GM11168 (cell line): Measurements from ENCODE around the gene RAB40A.

Experiments used
- in situ Hi-C: fragments of 300-500 bp; cut with MboI; formaldehyde crosslinking; loops from one replicate; pipeline ENCODE4 v1.12.0; 2022; ENCODE audit warnings: low sequenced_read_pairs; ENCODE audit not compliant: unreplicated experiment

Gene RAB40A, protein sequence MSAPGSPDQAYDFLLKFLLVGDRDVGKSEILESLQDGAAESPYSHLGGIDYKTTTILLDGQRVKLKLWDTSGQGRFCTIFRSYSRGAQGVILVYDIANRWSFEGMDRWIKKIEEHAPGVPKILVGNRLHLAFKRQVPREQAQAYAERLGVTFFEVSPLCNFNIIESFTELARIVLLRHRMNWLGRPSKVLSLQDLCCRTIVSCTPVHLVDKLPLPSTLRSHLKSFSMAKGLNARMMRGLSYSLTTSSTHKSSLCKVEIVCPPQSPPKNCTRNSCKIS

DNA sequence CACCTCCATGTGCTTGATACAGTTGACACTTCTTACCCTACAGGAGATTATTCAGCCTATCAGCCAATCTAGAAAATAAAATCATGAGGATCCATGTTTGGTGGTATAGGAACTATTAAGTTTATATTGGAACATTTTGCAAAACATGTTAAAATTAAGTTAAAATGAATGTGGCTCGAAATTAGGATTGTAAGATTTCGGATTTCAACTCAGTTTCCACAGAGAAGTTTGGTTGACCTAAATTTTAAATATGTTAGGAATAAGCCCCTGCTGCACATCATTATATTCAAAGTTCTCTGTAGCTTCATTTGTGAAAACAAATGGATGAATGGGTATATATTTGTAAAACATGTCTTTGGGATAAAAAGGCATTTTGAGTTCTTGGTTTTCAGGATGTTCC lies at the start of gene RAB40A:
RAB40A (minus strand) TSS at position 101 of the 400 bp plus-strand sequence. CDS start 18,733 bp downstream, outside the sequence.
- in situ Hi-C loops = no loop called here

GRCh38 chrX:103565752-103566151 lies 46.5 kb upstream of the RAB40A start:
- in situ Hi-C loops = no loop called here

GRCh38 chrX:103565197-103565596 lies 45.9 kb upstream of the RAB40A start:
- in situ Hi-C loops = no loop called here

DNA sequence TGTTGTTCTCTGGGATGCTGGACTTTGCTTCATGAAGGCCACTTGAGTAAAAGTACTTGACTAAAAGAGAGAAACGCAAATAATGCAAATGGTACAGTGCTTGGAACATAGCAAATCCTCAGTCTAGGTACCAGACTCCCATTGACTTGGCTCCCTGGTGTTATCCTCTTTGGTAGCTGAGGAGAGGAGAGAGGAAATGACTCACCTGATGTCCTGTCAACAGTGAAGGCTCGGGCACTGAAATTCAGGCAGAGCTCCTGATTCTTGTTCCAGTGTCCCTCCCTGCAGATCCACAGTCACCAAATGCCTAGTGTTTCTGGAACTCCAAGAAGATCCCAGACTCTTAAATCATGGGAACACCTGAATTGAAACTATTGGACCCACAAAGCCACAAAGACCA lies 43.5 kb upstream of the RAB40A start:
- in situ Hi-C loops = no loop called here

DNA sequence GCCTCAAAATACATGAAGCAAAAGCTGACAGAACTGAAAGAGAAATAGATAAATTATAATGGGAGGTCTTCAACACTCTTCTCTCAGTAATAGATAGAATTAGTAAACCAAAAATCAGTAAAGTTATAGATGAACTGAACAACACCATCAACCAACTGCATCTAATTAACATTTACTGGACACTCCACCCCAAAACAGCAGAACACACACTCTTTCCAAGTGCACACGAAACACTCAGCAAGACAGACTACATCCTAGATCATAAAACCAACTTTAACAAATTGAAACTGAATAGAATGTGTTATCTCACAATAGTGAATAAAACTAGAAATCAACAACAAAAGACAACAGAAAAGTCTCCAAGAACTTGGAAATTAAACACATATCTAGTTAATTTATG lies 41.0 kb upstream of the RAB40A start:
- in situ Hi-C loops = no loop called here

DNA sequence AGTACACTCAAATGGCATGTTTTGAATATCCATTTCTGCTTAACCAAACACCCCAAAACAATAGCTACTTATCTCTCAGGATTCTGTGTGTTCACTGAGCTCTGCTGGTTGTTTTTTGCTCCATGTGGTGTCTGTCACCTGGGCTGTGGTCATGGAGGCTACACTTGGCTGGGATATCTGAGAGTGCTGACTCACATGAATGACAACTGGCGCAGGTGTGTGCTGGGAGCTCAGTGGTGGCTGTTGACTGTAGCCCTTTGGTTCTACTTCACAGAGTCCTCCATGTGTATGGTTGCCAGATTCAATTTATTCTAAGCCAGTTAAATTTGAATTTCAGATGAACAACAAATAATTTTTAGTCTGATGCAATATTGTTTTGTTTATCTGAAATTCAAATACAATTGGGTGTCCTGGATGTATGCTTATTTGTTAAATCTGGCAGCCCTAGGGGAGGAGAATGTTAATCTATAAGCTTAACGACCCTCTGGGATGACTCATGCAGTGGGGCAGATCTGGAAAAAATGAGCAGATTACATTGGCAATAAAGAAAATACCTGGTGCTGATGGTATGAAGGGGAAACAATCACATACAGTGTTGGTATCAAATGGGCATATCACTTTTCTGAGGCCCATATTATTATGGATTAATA lies 37.8 kb upstream of the RAB40A start:
- in situ Hi-C loops = no loop called here

DNA sequence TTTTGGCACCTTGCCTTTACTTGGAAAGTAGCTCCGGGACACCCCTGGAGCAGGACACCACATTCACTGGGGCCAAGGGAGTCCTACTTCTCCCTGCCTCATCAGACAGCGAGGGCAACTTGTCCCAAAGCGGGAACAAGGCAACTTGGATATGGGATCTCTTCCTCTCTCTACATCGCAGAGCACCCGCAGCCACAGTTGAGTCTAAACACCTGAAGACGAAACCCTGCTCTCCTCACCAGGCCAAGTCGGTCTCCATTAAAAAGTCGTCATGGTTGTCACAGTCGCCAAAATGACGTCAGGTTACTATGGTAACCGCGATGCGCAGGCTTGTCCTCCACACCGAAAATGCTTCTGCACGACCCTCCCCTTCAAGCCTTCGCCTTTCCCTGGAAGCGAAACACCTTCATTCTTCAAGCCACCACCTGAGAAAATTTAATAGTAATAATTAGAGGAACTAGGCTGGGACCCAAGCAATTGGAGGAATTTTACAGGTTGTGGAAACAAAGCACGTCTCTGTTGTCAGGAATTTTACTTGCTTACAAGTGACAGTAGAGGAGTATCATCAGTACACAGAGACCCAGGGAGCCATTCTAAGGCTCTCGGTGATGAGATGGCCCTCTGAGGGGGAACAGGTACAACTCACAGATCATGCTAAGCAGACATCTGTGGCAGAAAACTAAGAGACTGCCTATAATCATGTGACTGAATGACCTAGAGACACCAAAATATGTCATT lies 35.6 kb upstream of the RAB40A start:
- in situ Hi-C loops = no loop called here

- in situ Hi-C loops = no loop called here
Measured at GRCh38 chrX:103552236-103552635, 32.9 kb upstream of the RAB40A start.

- in situ Hi-C loops = no loop called here
Measured at GRCh38 chrX:103550415-103551051, 31.2 kb upstream of the RAB40A start.

GRCh38 chrX:103549916-103550315 lies 30.6 kb upstream of the RAB40A start:
- in situ Hi-C loops = loop anchor here (25.0 kb wide), 1 partner anchor 262 kb away; no protein-coding TSS in a partner anchor

DNA sequence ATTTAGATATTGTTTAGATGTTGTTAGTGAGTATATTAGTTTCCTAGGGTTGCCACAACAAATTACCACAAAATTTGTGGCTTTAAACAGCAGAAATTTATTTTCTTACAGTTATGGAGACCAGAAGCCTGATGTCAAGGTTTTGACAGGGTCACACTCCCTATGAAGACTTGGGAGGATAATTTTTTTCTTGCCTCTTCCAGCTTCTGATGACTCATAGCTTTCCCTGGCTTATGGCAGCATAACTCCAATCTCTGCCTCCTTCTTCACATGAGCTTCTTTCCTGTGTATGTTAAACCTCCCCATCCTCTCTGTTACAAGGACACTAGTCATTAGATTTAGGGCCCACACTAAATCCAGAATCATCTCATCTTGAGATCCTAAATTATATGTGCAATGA lies 20.9 kb upstream of the RAB40A start:
- in situ Hi-C loops = loop anchor here (25.0 kb wide), 1 partner anchor 272 kb away; no protein-coding TSS in a partner anchor

GRCh38 chrX:103539695-103540094 lies 20.4 kb upstream of the RAB40A start:
- in situ Hi-C loops = loop anchor here (25.0 kb wide), 1 partner anchor 273 kb away; no protein-coding TSS in a partner anchor

DNA sequence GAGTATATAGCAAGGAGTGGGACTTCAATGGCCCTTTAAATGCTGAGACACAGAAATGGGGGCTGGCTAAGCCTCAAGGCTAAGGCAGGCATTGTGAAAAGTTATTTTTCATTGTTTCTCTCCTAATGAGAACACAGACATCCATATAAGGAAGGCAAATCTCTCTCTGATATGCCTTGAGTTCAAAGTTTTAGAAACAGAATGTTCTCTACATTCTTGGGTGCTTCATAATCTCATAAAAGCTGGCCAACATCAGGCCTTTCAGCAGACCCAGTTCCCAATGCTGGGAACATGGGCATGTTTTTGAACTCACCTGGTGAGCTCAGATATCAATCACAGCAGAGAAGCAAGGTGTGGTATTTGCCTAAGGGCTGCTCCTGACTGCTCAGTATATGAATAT lies 19.4 kb upstream of the RAB40A start:
- in situ Hi-C loops = loop anchor here (25.0 kb wide), 1 partner anchor 274 kb away; no protein-coding TSS in a partner anchor

DNA sequence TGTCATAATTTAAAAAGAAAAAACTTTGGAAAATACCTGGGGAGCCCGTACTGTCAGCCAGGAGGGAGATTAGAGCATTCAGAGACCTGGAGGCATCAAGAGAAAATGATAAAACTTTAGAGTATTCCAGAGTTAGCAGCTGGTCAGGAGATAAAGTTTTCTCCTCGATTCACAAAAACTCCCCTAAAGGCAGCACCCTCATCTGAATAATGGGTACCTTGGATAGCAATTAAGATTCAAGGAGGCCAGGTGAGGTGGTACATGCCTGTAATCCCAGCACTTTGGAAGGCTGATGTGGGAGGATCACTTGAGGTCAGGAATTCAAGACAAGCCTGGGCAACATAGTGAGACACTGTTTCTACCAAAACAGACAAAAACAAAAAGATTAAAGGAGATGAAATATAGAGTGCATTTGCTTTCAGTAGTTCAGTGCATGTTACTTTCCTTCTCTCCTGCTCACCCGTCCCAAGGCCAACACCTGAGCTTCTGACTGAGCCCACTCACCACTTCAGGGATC lies 18.6 kb upstream of the RAB40A start:
- in situ Hi-C loops = loop anchor here (25.0 kb wide), 1 partner anchor 274 kb away; no protein-coding TSS in a partner anchor

DNA sequence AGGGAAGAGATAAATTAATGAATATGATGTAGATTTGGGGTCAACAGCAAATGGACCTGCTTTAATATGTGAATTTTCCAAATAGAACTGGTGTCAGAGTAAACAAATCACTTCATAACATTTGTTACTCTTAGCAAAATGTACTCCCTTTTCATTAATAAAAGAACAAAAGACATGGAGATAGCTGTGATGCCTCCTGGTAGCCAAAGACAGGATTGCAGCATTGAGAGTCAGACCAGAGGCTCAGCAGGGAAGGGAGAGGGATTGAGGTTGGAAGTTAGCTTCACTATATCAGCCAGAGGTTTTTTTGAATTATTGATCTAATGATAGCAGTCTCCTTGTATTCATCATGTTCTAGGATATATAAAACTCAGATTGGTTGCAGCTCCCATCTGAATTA lies 17.4 kb upstream of the RAB40A start:
- in situ Hi-C loops = loop anchor here (25.0 kb wide), 1 partner anchor 276 kb away; no protein-coding TSS in a partner anchor

GRCh38 chrX:103536071-103536470 lies 16.8 kb upstream of the RAB40A start:
- in situ Hi-C loops = loop anchor here (25.0 kb wide), 1 partner anchor 276 kb away; no protein-coding TSS in a partner anchor

GRCh38 chrX:103535206-103535605 lies 15.9 kb upstream of the RAB40A start:
- in situ Hi-C loops = loop anchor here (25.0 kb wide), 1 partner anchor 277 kb away; no protein-coding TSS in a partner anchor

GRCh38 chrX:103533511-103534216 lies 14.4 kb upstream of the RAB40A start:
- in situ Hi-C loops = loop anchor here (25.0 kb wide), 1 partner anchor 279 kb away; no protein-coding TSS in a partner anchor

DNA sequence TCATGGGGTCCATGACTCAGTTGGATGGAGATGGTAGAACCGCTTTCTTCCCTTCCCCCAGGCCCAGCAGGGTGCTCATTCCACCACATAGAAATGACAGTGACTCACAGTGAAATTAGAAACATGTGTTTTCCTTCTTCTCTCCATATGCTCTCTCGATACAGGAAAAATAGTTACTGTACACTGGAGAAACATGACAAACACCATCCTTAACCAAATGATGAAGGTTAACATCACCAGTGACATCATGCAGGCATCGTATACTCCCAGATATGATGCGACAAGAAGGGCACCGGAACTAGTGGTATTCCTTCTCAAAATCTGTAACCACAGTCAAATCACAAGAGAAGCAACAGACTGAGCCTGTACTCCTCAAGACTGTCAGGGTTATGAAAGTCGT lies 11.7 kb upstream of the RAB40A start:
- in situ Hi-C loops = loop anchor here (25.0 kb wide), 1 partner anchor 281 kb away; no protein-coding TSS in a partner anchor
